ENCODE data around the gene CDC20. TPM values are rescaled to one million over a fixed set of nuclear protein-coding genes. Genes with fewer than 3 reads are reported as not detected.

Gene CDC20
- total and polyA plus RNA-seq, 2 experiments from 2014 or later = 207 to 252 TPM

DNA sequence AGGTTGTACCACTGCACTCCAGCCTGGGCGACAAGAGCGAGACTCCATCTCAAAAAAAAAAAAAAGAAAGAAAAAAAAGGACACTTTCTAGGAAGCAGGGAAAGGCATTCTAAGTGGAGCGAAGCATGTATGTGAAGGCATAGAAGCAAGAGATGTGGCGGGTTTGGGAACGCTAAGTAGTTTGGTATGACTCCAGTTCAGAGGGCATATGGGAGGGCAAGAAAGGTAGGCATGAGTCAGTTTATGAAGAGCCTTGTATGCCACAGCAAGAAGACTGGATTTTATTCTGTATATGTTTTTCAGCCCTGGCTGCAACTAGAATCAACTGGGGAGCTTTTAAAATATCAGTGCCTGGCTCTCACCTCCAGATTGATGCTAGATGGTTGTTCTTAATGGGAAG lies 13.4 kb downstream of the CDC20 start (continued):
- TF ChIP-seq EZH2phosphoT487 (IDR thresholded peaks at IDR 0.05; ENCODE audit: unreplicated experiment) = no peak
- no peak for TF ChIP-seq CREB1 (CRISPR knock-in tag; IDR thresholded peaks at IDR 0.05; ENCODE audit: low read depth)
- TF ChIP-seq NANOG (IDR thresholded peaks at IDR 0.05; ENCODE audit: borderline replicate concordance) = no peak
- TF ChIP-seq, protein P1, sequence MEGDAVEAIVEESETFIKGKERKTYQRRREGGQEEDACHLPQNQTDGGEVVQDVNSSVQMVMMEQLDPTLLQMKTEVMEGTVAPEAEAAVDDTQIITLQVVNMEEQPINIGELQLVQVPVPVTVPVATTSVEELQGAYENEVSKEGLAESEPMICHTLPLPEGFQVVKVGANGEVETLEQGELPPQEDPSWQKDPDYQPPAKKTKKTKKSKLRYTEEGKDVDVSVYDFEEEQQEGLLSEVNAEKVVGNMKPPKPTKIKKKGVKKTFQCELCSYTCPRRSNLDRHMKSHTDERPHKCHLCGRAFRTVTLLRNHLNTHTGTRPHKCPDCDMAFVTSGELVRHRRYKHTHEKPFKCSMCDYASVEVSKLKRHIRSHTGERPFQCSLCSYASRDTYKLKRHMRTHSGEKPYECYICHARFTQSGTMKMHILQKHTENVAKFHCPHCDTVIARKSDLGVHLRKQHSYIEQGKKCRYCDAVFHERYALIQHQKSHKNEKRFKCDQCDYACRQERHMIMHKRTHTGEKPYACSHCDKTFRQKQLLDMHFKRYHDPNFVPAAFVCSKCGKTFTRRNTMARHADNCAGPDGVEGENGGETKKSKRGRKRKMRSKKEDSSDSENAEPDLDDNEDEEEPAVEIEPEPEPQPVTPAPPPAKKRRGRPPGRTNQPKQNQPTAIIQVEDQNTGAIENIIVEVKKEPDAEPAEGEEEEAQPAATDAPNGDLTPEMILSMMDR (conservative IDR thresholded peaks at IDR 0.05; ENCODE audit: low read depth in 2 of 2) = no peak

DNA sequence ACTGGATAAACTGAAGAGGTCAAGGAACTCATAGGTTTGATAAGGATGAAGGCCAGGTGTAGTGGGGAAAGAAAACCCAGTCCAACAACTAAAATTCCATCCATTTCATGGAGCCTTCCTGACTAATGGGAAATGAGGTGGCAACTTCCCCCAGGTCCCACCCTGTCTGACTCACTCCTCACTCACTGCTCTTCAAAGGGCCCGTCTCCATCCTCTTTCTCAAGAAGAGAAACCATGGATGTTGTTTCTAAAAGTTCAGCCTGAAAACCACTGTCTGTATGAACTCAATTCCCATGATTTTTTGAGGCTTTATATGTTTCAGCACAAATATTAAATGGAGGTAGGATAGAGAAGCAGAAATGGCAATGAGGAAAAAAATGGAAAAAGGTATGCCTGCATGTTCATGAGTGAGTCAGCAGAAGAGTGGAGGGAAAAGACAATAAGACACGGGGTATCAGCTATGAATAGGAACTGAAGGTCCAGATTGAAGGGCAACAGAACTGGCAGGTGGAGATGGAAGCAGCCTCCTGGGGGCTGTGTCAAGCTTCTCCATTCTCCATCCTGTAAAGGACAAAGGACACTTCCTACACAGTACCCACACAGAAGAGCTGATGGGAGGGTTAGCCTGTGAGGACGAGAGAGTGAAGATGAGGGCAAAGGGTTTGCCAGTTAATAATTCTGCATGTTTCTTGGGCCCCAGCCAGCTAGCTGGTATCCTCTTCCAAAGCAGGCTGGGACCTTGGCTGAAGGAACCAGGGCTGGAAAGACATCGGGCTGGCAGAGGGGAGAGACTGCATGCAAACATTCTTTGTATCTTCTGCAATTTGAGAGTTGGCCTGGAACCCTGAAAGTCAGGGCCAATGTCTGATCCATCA lies 14.5 kb downstream of the CDC20 start:
- H3K4me1 Mint-ChIP-seq = peaks cover 8% of the 10 kb centered on the region
- no peak overlapping the region for H2AFZ ChIP-seq
- no peak overlapping the region for H3K27ac ChIP-seq (ENCODE audit: low read depth)
- DNase-seq (ENCODE audit: low spot score) = no peak
- no peaks in the 10 kb centered on the region for H3K27me3 ChIP-seq (ENCODE audit: insufficient read depth)
- peaks cover under 1% of the 10 kb centered on the region for H3K27me3 Mint-ChIP-seq (ENCODE audit: insufficient read depth, low read depth, poor library complexity)
- no peaks in the 10 kb centered on the region for H3K36me3 ChIP-seq (ENCODE audit: insufficient read depth)
- H3K9me3 Mint-ChIP-seq = no peaks in the 10 kb centered on the region
- no peaks in the 10 kb centered on the region for H3K36me3 Mint-ChIP-seq (ENCODE audit: low read depth)
- peaks cover 7% of the 10 kb centered on the region; the same call in 1 of the 2 replicates for H3K4me1 ChIP-seq (ENCODE audit: insufficient read depth)
- H3K4me3 ChIP-seq = no peak overlapping the region
- peaks cover 4% of the 10 kb centered on the region; the same call in 1 of the 2 replicates for H3F3A ChIP-seq (replicated peaks; ENCODE audit: low read depth)
- H3K27ac Mint-ChIP-seq = no peak overlapping the region
- no peak for ATAC-seq
- no peaks in the 10 kb centered on the region for H3K9me2 ChIP-seq (ENCODE audit: insufficient read depth)
- TF ChIP-seq, protein P2, sequence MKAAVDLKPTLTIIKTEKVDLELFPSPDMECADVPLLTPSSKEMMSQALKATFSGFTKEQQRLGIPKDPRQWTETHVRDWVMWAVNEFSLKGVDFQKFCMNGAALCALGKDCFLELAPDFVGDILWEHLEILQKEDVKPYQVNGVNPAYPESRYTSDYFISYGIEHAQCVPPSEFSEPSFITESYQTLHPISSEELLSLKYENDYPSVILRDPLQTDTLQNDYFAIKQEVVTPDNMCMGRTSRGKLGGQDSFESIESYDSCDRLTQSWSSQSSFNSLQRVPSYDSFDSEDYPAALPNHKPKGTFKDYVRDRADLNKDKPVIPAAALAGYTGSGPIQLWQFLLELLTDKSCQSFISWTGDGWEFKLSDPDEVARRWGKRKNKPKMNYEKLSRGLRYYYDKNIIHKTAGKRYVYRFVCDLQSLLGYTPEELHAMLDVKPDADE (IDR thresholded peaks at IDR 0.05) = no peak
- TF ChIP-seq STAT1 (IDR thresholded peaks at IDR 0.05; ENCODE audit: unreplicated experiment) (no peak), NANOG (IDR thresholded peaks at IDR 0.05; ENCODE audit: borderline replicate concordance) (no peak), JUNB (IDR thresholded peaks at IDR 0.05; ENCODE audit: unreplicated experiment) (no peak), POLR2AphosphoS5 (IDR thresholded peaks at IDR 0.05; ENCODE audit: low read depth) (no peak), EZH2phosphoT487 (IDR thresholded peaks at IDR 0.05; ENCODE audit: unreplicated experiment) (no peak), EZH2 (IDR thresholded peaks at IDR 0.05; ENCODE audit: low read depth, unreplicated experiment) (no peak), CREB1 (CRISPR knock-in tag; IDR thresholded peaks at IDR 0.05; ENCODE audit: low read depth) (no peak), ZNF331 (CRISPR knock-in tag; IDR thresholded peaks at IDR 0.05; ENCODE audit: low read depth) (no peak), ZNF114 (CRISPR knock-in tag; IDR thresholded peaks at IDR 0.05) (no peak)
- TF ChIP-seq, protein P3, sequence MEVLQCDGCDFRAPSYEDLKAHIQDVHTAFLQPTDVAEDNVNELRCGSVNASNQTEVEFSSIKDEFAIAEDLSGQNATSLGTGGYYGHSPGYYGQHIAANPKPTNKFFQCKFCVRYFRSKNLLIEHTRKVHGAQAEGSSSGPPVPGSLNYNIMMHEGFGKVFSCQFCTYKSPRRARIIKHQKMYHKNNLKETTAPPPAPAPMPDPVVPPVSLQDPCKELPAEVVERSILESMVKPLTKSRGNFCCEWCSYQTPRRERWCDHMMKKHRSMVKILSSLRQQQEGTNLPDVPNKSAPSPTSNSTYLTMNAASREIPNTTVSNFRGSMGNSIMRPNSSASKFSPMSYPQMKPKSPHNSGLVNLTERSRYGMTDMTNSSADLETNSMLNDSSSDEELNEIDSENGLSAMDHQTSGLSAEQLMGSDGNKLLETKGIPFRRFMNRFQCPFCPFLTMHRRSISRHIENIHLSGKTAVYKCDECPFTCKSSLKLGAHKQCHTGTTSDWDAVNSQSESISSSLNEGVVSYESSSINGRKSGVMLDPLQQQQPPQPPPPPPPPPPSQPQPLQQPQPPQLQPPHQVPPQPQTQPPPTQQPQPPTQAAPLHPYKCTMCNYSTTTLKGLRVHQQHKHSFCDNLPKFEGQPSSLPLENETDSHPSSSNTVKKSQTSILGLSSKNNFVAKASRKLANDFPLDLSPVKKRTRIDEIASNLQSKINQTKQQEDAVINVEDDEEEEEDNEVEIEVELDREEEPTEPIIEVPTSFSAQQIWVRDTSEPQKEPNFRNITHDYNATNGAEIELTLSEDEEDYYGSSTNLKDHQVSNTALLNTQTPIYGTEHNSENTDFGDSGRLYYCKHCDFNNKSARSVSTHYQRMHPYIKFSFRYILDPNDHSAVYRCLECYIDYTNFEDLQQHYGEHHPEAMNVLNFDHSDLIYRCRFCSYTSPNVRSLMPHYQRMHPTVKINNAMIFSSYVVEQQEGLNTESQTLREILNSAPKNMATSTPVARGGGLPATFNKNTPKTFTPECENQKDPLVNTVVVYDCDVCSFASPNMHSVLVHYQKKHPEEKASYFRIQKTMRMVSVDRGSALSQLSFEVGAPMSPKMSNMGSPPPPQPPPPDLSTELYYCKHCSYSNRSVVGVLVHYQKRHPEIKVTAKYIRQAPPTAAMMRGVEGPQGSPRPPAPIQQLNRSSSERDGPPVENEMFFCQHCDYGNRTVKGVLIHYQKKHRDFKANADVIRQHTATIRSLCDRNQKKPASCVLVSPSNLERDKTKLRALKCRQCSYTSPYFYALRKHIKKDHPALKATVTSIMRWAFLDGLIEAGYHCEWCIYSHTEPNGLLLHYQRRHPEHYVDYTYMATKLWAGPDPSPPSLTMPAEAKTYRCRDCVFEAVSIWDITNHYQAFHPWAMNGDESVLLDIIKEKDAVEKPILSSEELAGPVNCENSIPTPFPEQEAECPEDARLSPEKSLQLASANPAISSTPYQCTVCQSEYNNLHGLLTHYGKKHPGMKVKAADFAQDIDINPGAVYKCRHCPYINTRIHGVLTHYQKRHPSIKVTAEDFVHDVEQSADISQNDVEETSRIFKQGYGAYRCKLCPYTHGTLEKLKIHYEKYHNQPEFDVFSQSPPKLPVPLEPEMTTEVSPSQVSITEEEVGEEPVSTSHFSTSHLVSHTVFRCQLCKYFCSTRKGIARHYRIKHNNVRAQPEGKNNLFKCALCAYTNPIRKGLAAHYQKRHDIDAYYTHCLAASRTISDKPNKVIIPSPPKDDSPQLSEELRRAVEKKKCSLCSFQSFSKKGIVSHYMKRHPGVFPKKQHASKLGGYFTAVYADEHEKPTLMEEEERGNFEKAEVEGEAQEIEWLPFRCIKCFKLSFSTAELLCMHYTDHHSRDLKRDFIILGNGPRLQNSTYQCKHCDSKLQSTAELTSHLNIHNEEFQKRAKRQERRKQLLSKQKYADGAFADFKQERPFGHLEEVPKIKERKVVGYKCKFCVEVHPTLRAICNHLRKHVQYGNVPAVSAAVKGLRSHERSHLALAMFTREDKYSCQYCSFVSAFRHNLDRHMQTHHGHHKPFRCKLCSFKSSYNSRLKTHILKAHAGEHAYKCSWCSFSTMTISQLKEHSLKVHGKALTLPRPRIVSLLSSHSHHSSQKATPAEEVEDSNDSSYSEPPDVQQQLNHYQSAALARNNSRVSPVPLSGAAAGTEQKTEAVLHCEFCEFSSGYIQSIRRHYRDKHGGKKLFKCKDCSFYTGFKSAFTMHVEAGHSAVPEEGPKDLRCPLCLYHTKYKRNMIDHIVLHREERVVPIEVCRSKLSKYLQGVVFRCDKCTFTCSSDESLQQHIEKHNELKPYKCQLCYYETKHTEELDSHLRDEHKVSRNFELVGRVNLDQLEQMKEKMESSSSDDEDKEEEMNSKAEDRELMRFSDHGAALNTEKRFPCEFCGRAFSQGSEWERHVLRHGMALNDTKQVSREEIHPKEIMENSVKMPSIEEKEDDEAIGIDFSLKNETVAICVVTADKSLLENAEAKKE (CRISPR knock-in tag; IDR thresholded peaks at IDR 0.05) = no peak
- TF ChIP-seq, protein P1 (conservative IDR thresholded peaks at IDR 0.05; ENCODE audit: low read depth in 2 of 2) = no peak
- no peak overlapping the region for H3K4me3 Mint-ChIP-seq
- H4K20me1 ChIP-seq (replicated peaks; ENCODE audit: insufficient read depth) = 0 out of 2 replicates have a peak, but pooled peaks cover 3% of the 10 kb centered on the region
- H3K79me2 ChIP-seq (replicated peaks; ENCODE audit: insufficient read depth) = peaks cover 7% of the 10 kb centered on the region; the same call in 1 of the 2 replicates
- no peak overlapping the region for H3K4me2 ChIP-seq

All from GM23338 (cell line).